ENCODE data around the gene ATP1A1. TPM values are rescaled to one million over a fixed set of nuclear protein-coding genes. Genes with fewer than 3 reads are reported as not detected.

Gene ATP1A1
- total and polyA plus RNA-seq, 4 donors: 68.6 to 128 (median 82.6) TPM

- WGBS: 86% methylated on average over 2 of the region's 2 CpGs
- H3K9me3 ChIP-seq (ENCODE audit: control insufficient read depth in 4 of 4, low read length in 3 of 4): no peaks in the 10 kb centered on the region
- DNase-seq (ENCODE audit: low spot score): no peak
- no peak overlapping the region for H3K4me3 ChIP-seq (ENCODE audit: low read depth in 1 of 3, low read length in 3 of 3)
- no peak overlapping the region for H3K9ac ChIP-seq (ENCODE audit: low read depth in 1 of 2, low read length in 2 of 2)
- H3K4me1 ChIP-seq (ENCODE audit: control insufficient read depth in 4 of 4, insufficient read depth in 4 of 4, low read length in 3 of 4): peaks cover 12 to 58% (median 35%) of the 10 kb centered on the region in 4 donors
- peaks cover 0 to 19% (median 11%) of the 10 kb centered on the region in 4 donors for H3K36me3 ChIP-seq (ENCODE audit: control insufficient read depth in 4 of 4, insufficient read depth in 3 of 4, low read depth in 1 of 4, low read length in 3 of 4)
- no peaks in the 10 kb centered on the region for H3K27me3 ChIP-seq (ENCODE audit: control insufficient read depth in 4 of 4, insufficient read depth in 4 of 4, low read length in 3 of 4)
- no peak for TF ChIP-seq JUND (IDR thresholded peaks at IDR 0.05)
- TF ChIP-seq HNF4G (IDR thresholded peaks at IDR 0.05): no peak
- TF ChIP-seq EGR1 (IDR thresholded peaks at IDR 0.05; ENCODE audit: low read depth in 2 of 2): no peak
- no peak for TF ChIP-seq RAD21 (IDR thresholded peaks at IDR 0.05)
- TF ChIP-seq RXRA (IDR thresholded peaks at IDR 0.05): no peak
- TF ChIP-seq ZBTB33 (IDR thresholded peaks at IDR 0.05): no peak
- H3K27ac ChIP-seq (ENCODE audit: low read depth in 1 of 2, low read length in 2 of 2): no peak overlapping the region
These were observed 9.3 kb downstream of the ATP1A1 start for GRCh38 chr1:116382321-116382720.

- 82% methylated on average over 4 of the region's 4 CpGs for WGBS
- no peak overlapping the region for H3K27ac ChIP-seq (ENCODE audit: low read depth in 1 of 2, low read length in 2 of 2)
These were observed 9.9 kb downstream of the ATP1A1 start for GRCh38 chr1:116382857-116383483.

More at GRCh38 chr1:116382857-116383483, 9.9 kb downstream of the ATP1A1 start:
- H3K4me3 ChIP-seq (ENCODE audit: low read depth in 1 of 3, low read length in 3 of 3): no peak overlapping the region
- no peak for DNase-seq (ENCODE audit: low spot score)
- H3K36me3 ChIP-seq (ENCODE audit: control insufficient read depth in 4 of 4, insufficient read depth in 3 of 4, low read depth in 1 of 4, low read length in 3 of 4): peaks cover 0 to 23% (median 15%) of the 10 kb centered on the region in 4 donors
- TF ChIP-seq MAX (IDR thresholded peaks at IDR 0.05) (no peak), ATF3 (IDR thresholded peaks at IDR 0.05) (no peak), JUND (IDR thresholded peaks at IDR 0.05) (no peak), FOXA2 (IDR thresholded peaks at IDR 0.05) (no peak), NR2F2 (IDR thresholded peaks at IDR 0.05) (no peak), RXRA (IDR thresholded peaks at IDR 0.05) (no peak), EGR1 (IDR thresholded peaks at IDR 0.05; ENCODE audit: low read depth in 2 of 2) (no peak), GABPA (IDR thresholded peaks at IDR 0.05 in 1 of 2, conservative IDR thresholded peaks at IDR 0.05 in 1 of 2) (no peak)
- TF ChIP-seq, protein P1, sequence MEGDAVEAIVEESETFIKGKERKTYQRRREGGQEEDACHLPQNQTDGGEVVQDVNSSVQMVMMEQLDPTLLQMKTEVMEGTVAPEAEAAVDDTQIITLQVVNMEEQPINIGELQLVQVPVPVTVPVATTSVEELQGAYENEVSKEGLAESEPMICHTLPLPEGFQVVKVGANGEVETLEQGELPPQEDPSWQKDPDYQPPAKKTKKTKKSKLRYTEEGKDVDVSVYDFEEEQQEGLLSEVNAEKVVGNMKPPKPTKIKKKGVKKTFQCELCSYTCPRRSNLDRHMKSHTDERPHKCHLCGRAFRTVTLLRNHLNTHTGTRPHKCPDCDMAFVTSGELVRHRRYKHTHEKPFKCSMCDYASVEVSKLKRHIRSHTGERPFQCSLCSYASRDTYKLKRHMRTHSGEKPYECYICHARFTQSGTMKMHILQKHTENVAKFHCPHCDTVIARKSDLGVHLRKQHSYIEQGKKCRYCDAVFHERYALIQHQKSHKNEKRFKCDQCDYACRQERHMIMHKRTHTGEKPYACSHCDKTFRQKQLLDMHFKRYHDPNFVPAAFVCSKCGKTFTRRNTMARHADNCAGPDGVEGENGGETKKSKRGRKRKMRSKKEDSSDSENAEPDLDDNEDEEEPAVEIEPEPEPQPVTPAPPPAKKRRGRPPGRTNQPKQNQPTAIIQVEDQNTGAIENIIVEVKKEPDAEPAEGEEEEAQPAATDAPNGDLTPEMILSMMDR (IDR thresholded peaks at IDR 0.05; ENCODE audit: low read depth, low read length, missing input control): no peak
- no peak overlapping the region for H3K9ac ChIP-seq (ENCODE audit: low read depth in 1 of 2, low read length in 2 of 2)
- H3K4me1 ChIP-seq (ENCODE audit: control insufficient read depth in 4 of 4, insufficient read depth in 4 of 4, low read length in 3 of 4): peaks cover 9 to 52% (median 29%) of the 10 kb centered on the region in 4 donors
- no peaks in the 10 kb centered on the region for H3K27me3 ChIP-seq (ENCODE audit: control insufficient read depth in 4 of 4, insufficient read depth in 4 of 4, low read length in 3 of 4)
- H3K9me3 ChIP-seq (ENCODE audit: control insufficient read depth in 4 of 4, low read length in 3 of 4): no peaks in the 10 kb centered on the region
